T-cell (primary cell): ENCODE data around the gene PRR35. TPM values are rescaled to one million over a fixed set of nuclear protein-coding genes. Genes with fewer than 3 reads are reported as not detected.

Experiments
- ATAC-seq, 4 experiments: fragments of 200-7000 bp in 3 of 4; fragments of 150-1000 bp in 1 of 4; cut with Tn5 transposase; replicated peaks in 1 of 4; 1 replicate in 3 of 4; 2 replicates in 1 of 4; pipeline ENCODE4 v1.10.0; 2021; ENCODE audit warnings: moderate library complexity in 3 of 4, mild to moderate bottlenecking in 2 of 4, moderate number of reproducible peaks in 1 of 4
- CTCF ChIA-PET, 2 donors: fragments of 300-600 bp; sonication (Branson Sonifier 250); formaldehyde crosslinking; loops; one replicate each; lab custom pipeline; 2022; ENCODE audit warnings: antibody characterized with exemption in 2 of 2; lab: Charles Lee
- POLR2A ChIA-PET, 2 donors: fragments of 300-600 bp; sonication (Branson Sonifier 250); formaldehyde crosslinking; loops; one replicate each; lab custom pipeline; 2022; ENCODE audit warnings: antibody characterized with exemption in 2 of 2; lab: Charles Lee
- DNase-seq, 35 experiments: peaks; one replicate each; pipeline versions ENCODE4 v3.0.0 to v3.0.0-alpha.2; 2013 to 2023
- H3K27ac ChIP-seq: one replicate; pipeline ENCODE4 v1.5.1; 2013; ENCODE audit warnings: low read length
- H3K27me3 ChIP-seq, 2 experiments: replicated peaks in 1 of 2; 1 replicate in 1 of 2; 2 replicates in 1 of 2; pipeline versions ENCODE4 v1.6.1 to v1.7.0; 2013; ENCODE audit warnings: low read length in 1 of 2, mixed read lengths in 1 of 2; ENCODE audit not compliant: control insufficient read depth in 2 of 2, insufficient read depth in 2 of 2; ENCODE audit errors: extremely low read depth in 1 of 2
- H3K36me3 ChIP-seq, 2 donors: 1 replicate in 1 of 2; 2 replicates in 1 of 2; pipeline versions ENCODE4 v1.6.1 to v1.7.0; 2013; ENCODE audit warnings: low read length in 1 of 2; ENCODE audit not compliant: control insufficient read depth in 2 of 2, insufficient read depth in 1 of 2; ENCODE audit errors: extremely low read depth in 1 of 2
- H3K4me1 ChIP-seq, 2 experiments: 1 replicate in 1 of 2; 2 replicates in 1 of 2; pipeline versions ENCODE4 v1.6.1 to v1.7.0; 2013; ENCODE audit warnings: low read length in 2 of 2, mixed read lengths in 1 of 2; ENCODE audit not compliant: insufficient read depth in 2 of 2, control insufficient read depth in 1 of 2; ENCODE audit errors: extremely low read depth in 1 of 2
- H3K4me3 ChIP-seq, 2 donors: 1 replicate in 1 of 2; 2 replicates in 1 of 2; pipeline versions ENCODE4 v1.5.1 to v1.7.0; 2013; ENCODE audit warnings: mild to moderate bottlenecking in 2 of 2, low read length in 1 of 2, moderate library complexity in 1 of 2; ENCODE audit not compliant: control insufficient read depth in 1 of 2; ENCODE audit errors: extremely low read depth in 1 of 2
- H3K9me3 ChIP-seq: 2 replicates; pipeline ENCODE4 v1.7.0; 2013
- H3K27ac Mint-ChIP-seq, 2 donors: one replicate each; pipeline ENCODE4 v1.8.0; 2020 to 2021; ENCODE audit warnings: mild to moderate bottlenecking in 2 of 2, mixed read lengths in 2 of 2
- H3K27me3 Mint-ChIP-seq, 2 donors: one replicate each; pipeline ENCODE4 v1.8.0; 2021 to 2022; ENCODE audit warnings: mixed read lengths in 2 of 2
- H3K36me3 Mint-ChIP-seq: one replicate; pipeline ENCODE4 v1.8.0; 2021; ENCODE audit warnings: mixed read lengths
- H3K4me1 Mint-ChIP-seq, 3 donors: one replicate each; pipeline ENCODE4 v1.8.0; 2020 to 2022; ENCODE audit warnings: mixed read lengths in 3 of 3, mild to moderate bottlenecking in 1 of 3
- H3K4me3 Mint-ChIP-seq, 3 donors: one replicate each; pipeline ENCODE4 v1.8.0; 2020 to 2022; ENCODE audit warnings: mild to moderate bottlenecking in 3 of 3, mixed read lengths in 3 of 3, moderate library complexity in 3 of 3
- H3K9me3 Mint-ChIP-seq, 3 donors: one replicate each; pipeline ENCODE4 v1.8.0; 2020 to 2022; ENCODE audit warnings: mixed read lengths in 3 of 3
- WGBS: methylation state at CpG from one replicate; pipeline ENCODE4 v1.1.5; 2013; ENCODE audit warnings: missing lambda C conversion rate; ENCODE audit not compliant: insufficient coverage; 5-methylcytosine and 5-hydroxymethylcytosine counted together
- total RNA-seq, 35 experiments: library from RNA in 6 of 35; stranded (reverse) in 6 of 35; fragments of 120-200 nt in 1 of 35; gene quantifications; one replicate each; pipeline versions ENCODE4 v1.2.1 to v1.2.4 and lab custom pipeline; 2013 to 2026

The PRR35 gene
- total RNA-seq, 5 donors from 2014 or later (not counting 1 experiment from before 2014, with no cell fraction given) = not detected

GRCh38 chr16:585351-585750 lies 25.2 kb downstream of the PRR35 start:
- ChIA-PET CTCF (no interaction called here), POLR2A (no interaction called here)
- no peak overlapping the region for H3K4me3 ChIP-seq
- Mint-ChIP-seq H3K4me3 (no peak overlapping the region), H3K27ac (no peak overlapping the region), H3K4me1 (peaks cover 9 to 13% (median 12%) of the 10 kb centered on the region in 3 donors), H3K27me3 (no peaks in the 10 kb centered on the region), H3K9me3 (no peaks in the 10 kb centered on the region), H3K36me3 (no peaks in the 10 kb centered on the region)
- no peak for DNase-seq
- 44% methylated on average over 10 of the region's 10 CpGs for WGBS
- H3K9me3 ChIP-seq = no peaks in the 10 kb centered on the region
- no peak for ATAC-seq
- H3K36me3 ChIP-seq = no peaks in the 10 kb centered on the region
- H3K27me3 ChIP-seq = peaks cover 0 to 19% of the 10 kb centered on the region in 2 experiments
- H3K4me1 ChIP-seq = peaks cover 5 to 29% of the 10 kb centered on the region in 2 experiments
- no peak overlapping the region for H3K27ac ChIP-seq

GRCh38 chr16:586047-586644 lies 26.0 kb downstream of the PRR35 start:
- H3K4me3 Mint-ChIP-seq = no peak overlapping the region
- WGBS = 78% methylated on average over 16 of the region's 16 CpGs

GRCh38 chr16:586645-587590 lies 26.7 kb downstream of the PRR35 start:
- ChIA-PET CTCF (no interaction called here), POLR2A (no interaction called here)
- Mint-ChIP-seq H3K36me3 (no peaks in the 10 kb centered on the region), H3K4me3 (peak overlapping the region; percentile 87 to 95 (median 88)), H3K27me3 (no peaks in the 10 kb centered on the region), H3K4me1 (peaks cover 20 to 29% (median 26%) of the 10 kb centered on the region in 3 donors), H3K27ac (peak overlapping the region; percentile 69 to 70), H3K9me3 (no peaks in the 10 kb centered on the region)
- Histone ChIP-seq H3K36me3 (no peaks in the 10 kb centered on the region), H3K9me3 (no peaks in the 10 kb centered on the region), H3K27ac (no peak overlapping the region), H3K27me3 (peaks cover 0 to 19% of the 10 kb centered on the region in 2 experiments), H3K4me1 (peaks cover 8 to 41% of the 10 kb centered on the region in 2 experiments), H3K4me3 (no peak overlapping the region)
- DNase-seq (no peak), ATAC-seq (no peak)
- WGBS = 96% methylated on average over 7 of the region's 14 CpGs

More at GRCh38 chr16:586047-586644, 26.0 kb downstream of the PRR35 start:
- H3K9me3 ChIP-seq = no peaks in the 10 kb centered on the region
- no peaks in the 10 kb centered on the region for H3K9me3 Mint-ChIP-seq
- no peaks in the 10 kb centered on the region for H3K36me3 Mint-ChIP-seq
- DNase-seq (no peak), ATAC-seq (no peak)
- H3K4me1 ChIP-seq = peaks cover 8 to 36% of the 10 kb centered on the region in 2 experiments
- no peak overlapping the region for H3K27ac Mint-ChIP-seq
- H3K4me3 ChIP-seq = no peak overlapping the region
- no peak overlapping the region for H3K27ac ChIP-seq
- peaks cover 15 to 21% (median 19%) of the 10 kb centered on the region in 3 donors for H3K4me1 Mint-ChIP-seq
- ChIA-PET CTCF (no interaction called here), POLR2A (no interaction called here)
- H3K36me3 ChIP-seq = no peaks in the 10 kb centered on the region
- no peaks in the 10 kb centered on the region for H3K27me3 Mint-ChIP-seq
- H3K27me3 ChIP-seq = peaks cover 0 to 19% of the 10 kb centered on the region in 2 experiments

- no peaks in the 10 kb centered on the region for H3K36me3 Mint-ChIP-seq
- peak overlapping the region; percentile 87 to 95 (median 88) for H3K4me3 Mint-ChIP-seq
Observed at GRCh38 chr16:588639-588888, 28.4 kb downstream of the PRR35 start.

GRCh38 chr16:588889-589657 lies 28.9 kb downstream of the PRR35 start:
- no peaks in the 10 kb centered on the region for H3K9me3 ChIP-seq

More at GRCh38 chr16:588639-588888, 28.4 kb downstream of the PRR35 start:
- Histone ChIP-seq H3K27ac (peak overlapping the region; percentile 81), H3K9me3 (no peaks in the 10 kb centered on the region), H3K27me3 (peaks cover 0 to 19% of the 10 kb centered on the region in 2 experiments), H3K36me3 (peaks cover 0 to under 1% of the 10 kb centered on the region in 2 donors), H3K4me1 (peaks cover 8 to 51% of the 10 kb centered on the region in 2 experiments), H3K4me3 (peak overlapping the region; percentile 71 to 83)
- POLR2A ChIA-PET = no interaction called here
- peak; percentile 9 to 27 (median 10) for ATAC-seq
- peak overlapping the region; percentile 96 to 97 for H3K27ac Mint-ChIP-seq
- WGBS = under 1% methylated on average over 21 of the region's 21 CpGs
- no peaks in the 10 kb centered on the region for H3K27me3 Mint-ChIP-seq
- CTCF ChIA-PET = interaction anchor here in 1 of 2 donors (0.6 to 1.4 kb wide), 2 partner anchors 9 to 48 kb away, joined by 3 to 5 read pairs; partner anchors contain the start of gene METTL26
- peak in 34 of 35 experiments; percentile 21 to 82 (median 62) for DNase-seq
- H3K9me3 Mint-ChIP-seq = no peaks in the 10 kb centered on the region
- H3K4me1 Mint-ChIP-seq = peaks cover 35 to 41% (median 41%) of the 10 kb centered on the region in 3 donors

More at GRCh38 chr16:588889-589657, 28.9 kb downstream of the PRR35 start:
- peak; percentile 74 to 79 (median 76) for ATAC-seq
- Mint-ChIP-seq H3K9me3 (no peaks in the 10 kb centered on the region), H3K36me3 (no peaks in the 10 kb centered on the region), H3K4me1 (peaks cover 37 to 44% (median 44%) of the 10 kb centered on the region in 3 donors), H3K4me3 (peak overlapping the region; percentile 87 to 97 (median 95)), H3K27ac (peak overlapping the region; percentile 98 to 100), H3K27me3 (no peaks in the 10 kb centered on the region)
- Histone ChIP-seq H3K27ac (peak overlapping the region; percentile 83), H3K27me3 (peaks cover 0 to 19% of the 10 kb centered on the region in 2 experiments), H3K36me3 (peaks cover 0 to 3% of the 10 kb centered on the region in 2 donors), H3K4me3 (peak overlapping the region; percentile 71 to 83), H3K4me1 (peaks cover 8 to 51% of the 10 kb centered on the region in 2 experiments)
- DNase-seq = peak; percentile 94 to 100 (median 97)
- WGBS = under 1% methylated on average over 107 of the region's 107 CpGs
- ChIA-PET POLR2A (no interaction called here), CTCF (interaction anchor here in 1 of 2 donors (0.6 to 1.4 kb wide), 2 partner anchors 10 to 48 kb away, joined by 3 to 5 read pairs; partner anchors contain the start of gene METTL26)
